HepG2 (cell line): Measurements from ENCODE around the gene C1QTNF5. TPM values are rescaled to one million over a fixed set of nuclear protein-coding genes. Genes with fewer than 3 reads are reported as not detected.

ENCODE experiments used
- ATF6 ChIP-seq: sonication (generic); formaldehyde crosslinking; conservative IDR thresholded peaks from 2 replicates; pipeline ENCODE4 v1.4.0; 2020; ENCODE audit warnings: missing genetic modification reagents
- ELF3 ChIP-seq: IDR thresholded peaks from 2 replicates; pipeline ENCODE4 v1.6.1; 2016; ENCODE audit warnings: missing genetic modification reagents, missing compliant biosample characterization
- ELK4 ChIP-seq: sonication (generic); formaldehyde crosslinking; IDR thresholded peaks from 2 replicates; pipeline ENCODE4 v1.9.0; 2021; ENCODE audit warnings: missing genetic modification reagents, borderline replicate concordance
- MZF1 ChIP-seq: sonication (generic); formaldehyde crosslinking; IDR thresholded peaks from 2 replicates; pipeline ENCODE4 v1.8.1; 2023; ENCODE audit warnings: mild to moderate bottlenecking, missing genetic modification reagents, borderline replicate concordance
- NFRKB ChIP-seq: fragments of 450-650 bp; IDR thresholded peaks from 2 replicates; pipeline ENCODE4 v1.6.1; 2017
- POLR2AphosphoS5 ChIP-seq: IDR thresholded peaks from 2 replicates; pipeline ENCODE4 v1.6.1; 2012; ENCODE audit warnings: low read depth, low read length
- SNRNP70 ChIP-seq: fragments of 200-400 bp; formaldehyde crosslinking; IDR thresholded peaks from 2 replicates; pipeline ENCODE4 v1.6.1; 2017; ENCODE audit warnings: mild to moderate bottlenecking, low read depth, low read length, moderate library complexity
- ZBTB40 ChIP-seq, 2 experiments: fragments of 450-650 bp in 1 of 2; sonication (generic) in 1 of 2; formaldehyde crosslinking in 1 of 2; IDR thresholded peaks; 2 replicates each; pipeline versions ENCODE4 v1.6.1 to v1.8.0; 2016 to 2022; ENCODE audit warnings: antibody characterized with exemption in 1 of 2, mild to moderate bottlenecking in 1 of 2, missing genetic modification reagents in 1 of 2
- ZBTB46 ChIP-seq: sonication (generic); formaldehyde crosslinking; IDR thresholded peaks from 2 replicates; pipeline ENCODE4 v1.4.0; 2020; ENCODE audit warnings: mild to moderate bottlenecking, missing genetic modification reagents, borderline replicate concordance
- ZNF619 ChIP-seq: sonication (generic); formaldehyde crosslinking; IDR thresholded peaks from 2 replicates; pipeline ENCODE4 v1.4.0; 2020; ENCODE audit warnings: mild to moderate bottlenecking, missing genetic modification reagents
- ZXDC ChIP-seq: sonication (generic); formaldehyde crosslinking; IDR thresholded peaks from 2 replicates; pipeline ENCODE4 v1.5.0; 2020; ENCODE audit warnings: mild to moderate bottlenecking, missing genetic modification reagents
- polyA plus RNA-seq, 8 experiments: library from polyadenylated mRNA; depleted of rRNA in 3 of 8; stranded (reverse) in 7 of 8; unstranded in 1 of 8; fragments of >200 nt; fragmentation: Illumina TruSeq in 4 of 8; extraction: Trizol in 4 of 8; gene quantifications; 2 replicates each; pipeline versions ENCODE4 v1.2.1 to v1.2.3, GENCODE V29; 2011 to 2016; ENCODE audit warnings: low read depth in 4 of 8, missing spikeins in 1 of 8, mixed read lengths in 1 of 8; ENCODE audit not compliant: insufficient read depth in 1 of 8
- total RNA-seq, 5 experiments: library from RNA; depleted of rRNA; stranded (reverse); fragments of >200 nt; fragmentation: Illumina TruSeq; extraction: Trizol; gene quantifications; 2 replicates each; pipeline ENCODE4 v1.2.3, GENCODE V29; 2016; ENCODE audit warnings: low read depth in 1 of 5

Gene C1QTNF5
- total and polyA plus RNA-seq, 2 of the 13 experiments (the other 11 are each of a cell fraction or from before 2014, with no cell fraction given) = 0.86 to 1.2 TPM

GRCh38 chr11:119380160-119380826, 39.6 kb upstream of the C1QTNF5 start (continued):
- no peak for TF ChIP-seq ZBTB40 (IDR thresholded peaks at IDR 0.05)
- no peak for TF ChIP-seq ZBTB40 (CRISPR knock-in tag; IDR thresholded peaks at IDR 0.05)
- TF ChIP-seq ZNF619 (CRISPR knock-in tag) = no peak
- TF ChIP-seq ELK4 = no peak
- no peak for TF ChIP-seq SNRNP70
- no peak for TF ChIP-seq NFRKB
- 0 out of 2 replicates have a peak, but pooled peaks have one; percentile 10 for TF ChIP-seq ELF3 (CRISPR knock-in tag)
- no peak for TF ChIP-seq ATF6 (CRISPR knock-in tag)
- TF ChIP-seq ZBTB46 (CRISPR knock-in tag) = no peak
- 0 out of 2 replicates have a peak, but pooled peaks have one; percentile 31 for TF ChIP-seq ZXDC
- TF ChIP-seq POLR2AphosphoS5 = 0 out of 2 replicates have a peak, but pooled peaks have one; percentile 28
- no peak for TF ChIP-seq MZF1 (CRISPR knock-in tag)
